Head of caudate nucleus (tissue), 42 donors: ENCODE results near the gene GSTT2B.
"Not testable (repeated sequence)": the region's sequence is repeated elsewhere in the genome, so short reads cannot be mapped to it uniquely, and the experiment has no call there.

Experiments used
- DNase-seq, 42 donors: peaks; one replicate each; pipeline versions ENCODE4 v3.0.0 to v3.0.0-alpha.2; 2020 to 2021; ENCODE audit warnings: mixed read lengths in 7 of 42
- intact Hi-C: fragments of 100-400 bp; cut with DNase I; formaldehyde crosslinking; loops from one replicate; pipeline ENCODE4 v1.15.0; 2022

The GSTT2B gene

DNA sequence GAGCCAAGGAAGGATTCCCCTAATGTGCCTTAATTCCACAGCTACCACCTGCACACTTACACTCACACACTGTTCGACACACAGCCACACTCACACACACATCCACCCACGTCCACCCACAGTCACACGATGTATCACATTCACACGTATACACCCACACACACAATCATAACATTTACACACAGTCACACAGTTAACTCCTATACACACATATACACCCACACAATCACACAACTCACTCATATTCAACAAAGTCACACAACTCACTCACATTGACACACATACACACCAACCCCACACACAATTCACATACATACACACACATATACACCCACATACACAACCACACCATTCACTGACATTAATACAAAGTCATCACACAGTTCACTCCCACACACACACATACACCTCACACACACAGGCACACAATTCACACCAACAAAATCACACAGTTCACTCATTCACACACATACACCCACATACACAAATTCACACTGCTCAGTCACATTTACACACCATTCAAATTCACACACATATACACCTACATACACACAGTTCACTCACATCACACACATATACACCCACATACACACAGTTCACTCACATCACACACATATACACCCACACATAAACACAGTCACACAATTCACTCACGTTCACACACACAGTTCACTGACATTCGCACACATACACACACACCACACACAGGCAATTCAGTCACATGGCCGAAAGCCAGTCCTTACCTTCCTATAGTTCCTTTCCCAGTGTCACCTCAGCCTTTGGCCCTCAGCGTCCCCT lies 6.6 kb downstream of the GSTT2B start:
- intact Hi-C loops = loop anchor here (10.0 kb wide), 1 partner anchor 570 kb away; no protein-coding TSS in a partner anchor
- DNase-seq = not testable (repeated sequence)

DNA sequence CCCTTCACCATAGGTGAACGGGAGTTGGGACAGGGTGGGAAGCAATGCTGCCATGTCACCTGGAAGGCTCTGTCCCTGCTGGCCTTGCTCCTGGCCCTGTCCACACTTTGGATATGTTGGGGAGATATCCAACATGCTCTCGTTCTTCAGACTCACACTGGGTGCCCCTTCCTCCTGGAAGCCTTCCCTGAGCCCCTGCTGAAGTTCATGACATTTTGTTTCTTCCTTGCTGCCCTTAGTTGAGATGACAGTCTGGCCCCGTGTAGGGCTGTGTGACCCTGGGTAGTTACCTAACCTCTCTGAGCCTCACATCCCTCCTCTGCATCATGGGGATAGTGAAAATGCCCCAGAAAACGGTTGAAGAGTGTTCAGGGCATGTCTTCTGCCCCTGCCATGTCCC lies 7.5 kb downstream of the GSTT2B start:
- DNase-seq = not testable (repeated sequence)
- intact Hi-C loops = loop anchor here (10.0 kb wide), 1 partner anchor 571 kb away; no protein-coding TSS in a partner anchor

DNA sequence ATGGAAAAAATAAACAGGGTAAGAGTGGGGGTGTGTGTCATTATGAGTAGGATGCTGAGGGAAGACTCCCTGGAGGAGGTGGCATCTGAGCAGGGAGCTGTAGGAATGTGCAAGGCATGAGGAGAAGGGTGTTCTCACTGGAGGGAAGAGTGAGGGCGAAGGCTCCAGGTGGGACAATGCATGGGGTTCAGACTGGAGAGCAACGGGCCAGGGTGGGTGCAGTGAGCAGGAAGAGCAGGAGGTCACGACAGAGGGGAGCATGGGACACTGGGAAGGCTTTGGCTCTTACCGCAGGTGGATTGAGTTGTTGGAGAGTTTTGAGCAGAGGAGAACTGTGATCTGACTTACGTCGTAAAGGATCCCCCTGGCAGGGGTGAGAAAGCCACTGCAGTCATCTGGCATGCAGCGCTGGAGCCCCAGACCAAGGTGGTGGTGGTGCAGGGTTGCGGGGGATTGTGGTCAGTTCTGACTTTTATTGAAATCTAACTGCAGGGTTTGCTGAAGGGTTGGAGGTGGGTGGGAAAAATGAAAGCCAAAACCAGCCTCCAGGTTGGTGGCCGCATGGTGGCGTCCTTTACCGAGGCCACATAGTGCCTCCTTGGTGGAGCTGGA lies 8.1 kb downstream of the GSTT2B start:
- intact Hi-C loops = loop anchor here (10.0 kb wide), 1 partner anchor 572 kb away; no protein-coding TSS in a partner anchor
- not testable (repeated sequence) for DNase-seq

DNA sequence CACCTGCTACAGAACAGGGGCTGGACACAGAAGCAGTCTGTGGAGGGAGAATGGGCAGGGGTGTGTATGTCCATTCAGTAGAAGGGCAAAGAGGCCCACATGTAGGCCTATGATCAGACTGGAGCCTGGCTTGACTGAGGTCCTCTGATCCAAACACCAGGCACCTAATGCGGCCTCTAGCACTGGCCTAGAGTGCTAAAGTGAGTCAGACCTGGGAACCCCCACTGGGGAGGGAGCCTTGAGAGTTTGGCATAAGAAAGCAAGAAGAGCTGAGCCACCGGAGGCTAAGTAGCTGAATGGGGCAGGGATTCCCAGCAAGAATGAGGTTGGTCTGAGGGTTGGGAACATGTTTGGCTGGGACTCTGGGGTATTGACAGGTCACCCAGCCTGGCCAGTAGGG lies 9.6 kb downstream of the GSTT2B start:
- intact Hi-C loops = loop anchor here (10.0 kb wide), 1 partner anchor 573 kb away; no protein-coding TSS in a partner anchor
- DNase-seq = not testable (repeated sequence)

DNA sequence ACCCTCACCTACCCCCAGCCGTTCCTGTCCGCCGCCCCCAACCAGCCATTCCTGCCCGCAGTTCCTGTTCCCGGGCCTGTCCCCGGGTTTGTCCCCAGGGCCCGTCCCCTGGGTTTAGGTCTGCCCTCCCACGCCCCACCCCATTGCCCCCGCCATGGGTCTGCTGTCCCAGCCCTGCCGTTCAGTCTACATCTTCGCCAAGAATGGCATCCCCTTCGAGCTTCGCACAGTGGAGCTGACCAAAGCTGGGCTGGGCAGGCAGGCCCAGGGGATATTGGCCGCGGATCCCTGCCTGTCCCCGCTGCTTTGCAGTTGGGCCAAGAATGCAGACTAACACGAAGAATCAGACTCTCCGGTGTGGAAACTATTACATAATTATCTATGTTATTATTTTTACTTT lies 11.2 kb downstream of the GSTT2B start:
- intact Hi-C loops = loop anchor here (10.0 kb wide), 1 partner anchor 575 kb away; no protein-coding TSS in a partner anchor
- not testable (repeated sequence) for DNase-seq

DNA sequence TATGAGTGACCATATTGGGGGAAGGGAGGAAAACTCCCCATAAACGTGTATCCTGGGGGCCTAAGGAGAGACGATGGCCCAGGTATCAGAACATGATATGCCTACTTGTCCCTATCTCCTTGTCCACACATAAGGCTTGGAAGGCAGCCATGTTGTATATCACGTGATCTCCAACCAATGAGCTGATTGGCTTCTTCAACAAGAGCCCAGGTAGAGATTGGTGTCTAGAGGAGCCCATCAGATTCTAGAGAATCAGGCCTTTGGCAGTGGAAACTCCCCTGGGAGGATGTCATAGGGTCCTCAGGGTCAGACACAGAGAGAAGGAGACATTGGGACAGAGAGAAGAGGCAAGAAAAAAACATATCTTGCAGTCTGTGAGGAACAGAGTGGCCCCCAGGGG lies 13.6 kb downstream of the GSTT2B start:
- DNase-seq, intact Hi-C loops: not testable (repeated sequence)

DNA sequence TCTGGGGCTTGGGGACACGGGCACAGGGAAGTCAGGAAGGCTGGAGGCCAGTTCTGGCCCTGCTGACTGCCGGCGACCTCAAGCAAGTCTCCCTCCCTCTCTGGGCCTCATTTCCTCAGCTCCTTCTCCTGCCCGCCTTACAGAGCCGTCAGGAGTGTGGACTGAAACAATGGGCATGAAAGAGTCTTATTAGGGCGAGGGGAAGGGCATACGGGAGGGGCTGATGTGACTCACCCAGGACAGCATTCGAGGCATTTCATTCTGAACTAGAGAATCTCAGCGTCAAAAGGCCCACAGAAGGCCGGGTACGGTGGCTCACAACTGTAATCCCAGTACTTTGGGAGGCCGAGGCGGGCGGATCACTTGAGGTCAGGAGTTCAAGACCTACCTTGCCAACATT lies 20.8 kb downstream of the GSTT2B start:
- intact Hi-C loops, DNase-seq: not testable (repeated sequence)

DNA sequence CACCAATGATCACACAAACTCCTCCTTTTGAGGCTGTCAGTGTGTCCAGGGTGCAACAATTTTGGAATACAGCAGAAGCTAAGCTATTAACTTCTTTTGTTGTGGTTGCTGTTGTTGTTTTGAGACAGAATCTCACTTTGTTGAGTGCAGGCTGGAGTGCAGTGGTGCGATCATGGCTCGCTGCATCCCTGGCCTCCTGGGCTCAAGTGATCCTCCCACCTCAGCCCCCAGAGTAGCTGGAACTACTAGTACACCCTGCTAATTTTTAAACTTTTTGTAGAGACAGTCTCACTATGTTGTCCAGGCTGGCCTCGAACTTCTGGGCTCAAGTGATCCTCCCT lies 22.0 kb downstream of the GSTT2B start:
- no peak for DNase-seq
- intact Hi-C loops = no loop called here

DNA sequence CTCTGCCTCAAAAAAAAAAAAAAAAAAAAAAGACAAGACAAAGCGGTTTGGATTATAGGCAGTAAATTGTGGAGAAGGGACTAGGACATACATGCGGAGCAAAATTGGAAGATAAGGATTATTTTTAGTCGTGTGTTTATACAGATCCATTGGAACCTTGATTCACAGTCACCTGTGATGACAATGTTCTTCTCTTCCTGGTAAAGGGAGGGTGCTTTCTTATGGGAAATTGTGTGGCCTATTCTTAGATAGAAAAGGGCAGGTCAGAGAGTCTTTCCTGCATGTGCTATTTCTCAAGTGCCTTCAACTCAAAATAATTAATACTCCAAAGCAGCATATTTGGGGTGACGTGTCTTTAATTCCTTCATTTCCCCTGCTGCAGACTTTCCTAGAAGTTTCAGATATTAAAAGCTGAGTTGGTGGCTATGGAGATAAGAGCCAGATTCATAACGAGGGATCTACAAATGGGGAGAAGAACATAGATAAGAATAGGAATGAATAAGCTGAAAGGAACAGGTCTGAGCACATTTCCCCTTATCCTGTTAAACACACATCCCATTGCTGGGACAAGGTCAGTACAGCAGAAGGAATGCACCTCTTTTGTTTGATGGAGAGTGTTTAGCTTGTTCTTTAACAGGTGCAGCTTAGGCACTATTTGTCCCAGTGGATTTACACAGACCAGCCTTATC lies 22.5 kb downstream of the GSTT2B start:
- no peak for DNase-seq
- intact Hi-C loops = no loop called here

DNA sequence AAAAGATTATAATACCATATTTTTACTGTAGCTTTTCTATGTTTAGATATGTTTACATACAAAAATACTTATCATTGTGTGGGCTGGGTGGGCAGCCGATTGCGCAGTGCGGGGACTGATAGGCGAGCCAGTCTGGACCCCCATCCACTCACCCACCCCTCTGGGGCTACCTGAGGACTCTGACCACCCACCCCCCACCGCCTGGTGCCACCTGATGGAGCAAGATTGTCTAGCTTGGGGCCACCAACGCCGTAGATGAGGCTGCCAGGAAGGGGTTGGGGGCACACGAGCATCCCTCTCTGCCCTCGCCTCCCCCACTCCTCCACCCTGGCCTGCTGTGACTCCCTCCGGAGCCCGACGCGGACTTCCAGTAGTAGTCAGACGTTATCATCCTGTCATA lies 34.4 kb downstream of the GSTT2B start:
- intact Hi-C loops = no loop called here
- DNase-seq = no peak

DNA sequence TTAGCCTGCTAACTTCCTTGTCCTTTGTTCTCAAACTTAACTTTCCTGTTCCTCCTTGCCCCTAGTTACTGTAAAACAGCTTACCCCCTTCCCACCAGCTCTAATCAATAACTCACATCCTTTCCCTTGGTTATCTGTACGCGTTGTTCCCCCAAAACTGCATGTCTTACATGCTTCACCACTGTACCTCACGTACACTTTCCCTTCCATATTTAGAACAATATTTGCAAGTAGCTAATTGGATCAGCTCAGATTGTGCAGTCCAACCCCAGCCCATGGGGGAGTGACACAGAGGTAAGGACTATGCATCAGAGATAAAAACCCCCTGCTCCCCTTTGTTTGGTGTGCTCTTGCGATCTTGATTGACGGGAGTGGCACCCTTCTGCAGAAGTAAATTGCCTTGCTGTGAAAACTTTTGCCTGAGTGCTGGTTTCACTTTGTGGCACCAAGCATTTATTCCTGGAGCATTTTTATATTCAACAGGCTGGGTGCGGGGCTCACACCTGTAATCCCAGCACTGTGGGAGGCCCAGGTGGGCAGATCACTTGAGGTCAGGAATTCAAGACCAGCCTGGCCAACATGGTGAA lies 35.9 kb downstream of the GSTT2B start:
- intact Hi-C loops = no loop called here
- DNase-seq = peak in 1 of 42 donors; percentile 26

DNA sequence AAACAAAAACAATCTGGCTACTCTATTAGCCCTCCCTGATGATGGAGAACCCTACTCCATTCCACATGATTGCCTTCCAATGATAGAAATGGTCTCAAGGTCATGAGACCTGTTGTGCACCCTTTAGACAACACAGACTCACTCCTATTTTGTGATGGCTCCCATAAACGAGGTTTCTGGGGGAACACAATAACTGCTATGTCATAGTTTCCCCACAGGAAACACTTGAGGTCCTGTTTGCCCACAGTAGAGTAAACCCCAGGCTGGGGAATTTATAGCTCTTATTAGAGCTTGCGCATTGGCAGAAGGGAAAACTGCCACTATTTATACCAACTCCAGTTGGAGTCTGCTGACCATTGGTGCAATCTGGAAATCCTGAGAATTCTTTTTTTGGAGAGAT lies 38.1 kb downstream of the GSTT2B start:
- intact Hi-C loops = no loop called here
- peak in 1 of 42 donors; percentile 12 for DNase-seq

DNA sequence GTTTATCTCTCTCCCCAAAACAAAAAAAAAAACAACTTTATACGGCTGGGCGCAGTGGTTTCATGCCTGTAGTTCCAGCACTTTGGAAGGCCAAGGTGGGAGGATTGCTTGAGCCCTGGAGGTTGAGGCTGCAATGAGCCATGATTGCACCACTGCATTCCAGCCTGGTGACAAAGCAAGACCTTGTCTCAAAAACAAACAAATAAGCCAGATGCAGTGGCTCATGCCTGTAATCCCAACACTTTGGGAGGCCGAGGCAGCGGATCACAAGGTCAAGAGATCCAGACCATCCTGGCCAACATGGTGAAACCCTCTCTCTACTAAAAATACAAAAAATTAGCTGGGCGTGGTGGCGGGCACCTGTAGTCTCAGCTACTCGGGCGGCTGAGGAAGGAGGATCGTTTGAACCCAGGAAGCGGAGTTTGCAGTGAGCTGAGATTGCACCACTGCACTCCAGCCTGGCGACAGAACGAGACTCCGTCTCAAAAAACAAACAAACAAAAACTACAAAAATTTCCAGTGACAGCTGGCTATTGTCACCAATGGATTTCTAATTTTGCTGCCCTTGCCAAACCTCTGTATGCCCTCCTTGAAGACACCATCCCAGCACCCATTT lies 39.3 kb downstream of the GSTT2B start:
- DNase-seq = peak in 1 of 42 donors; percentile 31
- intact Hi-C loops = not testable (repeated sequence)

DNA sequence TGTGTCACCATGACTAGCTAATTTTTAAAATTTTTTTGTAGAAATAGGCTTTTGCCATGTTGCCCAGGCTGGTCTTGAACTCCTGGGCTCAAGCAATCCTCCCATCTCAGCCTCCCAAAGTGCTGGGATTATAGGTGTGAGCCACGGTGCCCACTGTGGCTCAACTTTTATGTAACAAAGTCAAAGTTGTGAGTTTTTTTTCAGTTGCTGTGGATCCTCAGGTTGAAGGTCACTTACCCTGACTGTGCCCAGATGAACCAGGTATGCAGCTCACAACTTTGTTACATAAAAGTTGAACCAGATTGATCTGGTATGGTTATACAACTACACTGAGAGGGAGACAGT lies 40.8 kb downstream of the GSTT2B start:
- intact Hi-C loops, DNase-seq: not testable (repeated sequence)

DNA sequence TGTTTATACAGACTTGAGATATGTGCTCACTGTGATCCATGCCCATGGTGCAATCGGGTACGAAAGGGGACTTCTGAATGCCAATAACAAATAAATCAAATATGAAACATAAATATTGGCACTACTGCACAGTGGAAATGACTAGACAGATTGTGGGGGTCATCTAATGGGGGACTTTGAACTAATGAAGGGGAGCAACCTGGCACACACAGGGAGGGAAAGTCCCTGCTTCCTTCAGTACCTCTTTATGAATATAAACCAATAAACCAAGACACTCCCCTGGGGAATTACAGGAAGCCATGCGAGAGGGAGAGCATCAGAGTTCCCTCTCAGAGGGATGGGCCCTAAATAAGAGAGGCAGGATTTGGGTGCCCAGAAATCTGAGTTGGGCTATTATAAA lies 45.7 kb downstream of the GSTT2B start:
- DNase-seq = peak in 2 of 42 donors; percentile 4 to 27
- intact Hi-C loops = loop anchor here (10.0 kb wide), 1 partner anchor 60 kb away; the partner anchor contains the start of gene DDT

DNA sequence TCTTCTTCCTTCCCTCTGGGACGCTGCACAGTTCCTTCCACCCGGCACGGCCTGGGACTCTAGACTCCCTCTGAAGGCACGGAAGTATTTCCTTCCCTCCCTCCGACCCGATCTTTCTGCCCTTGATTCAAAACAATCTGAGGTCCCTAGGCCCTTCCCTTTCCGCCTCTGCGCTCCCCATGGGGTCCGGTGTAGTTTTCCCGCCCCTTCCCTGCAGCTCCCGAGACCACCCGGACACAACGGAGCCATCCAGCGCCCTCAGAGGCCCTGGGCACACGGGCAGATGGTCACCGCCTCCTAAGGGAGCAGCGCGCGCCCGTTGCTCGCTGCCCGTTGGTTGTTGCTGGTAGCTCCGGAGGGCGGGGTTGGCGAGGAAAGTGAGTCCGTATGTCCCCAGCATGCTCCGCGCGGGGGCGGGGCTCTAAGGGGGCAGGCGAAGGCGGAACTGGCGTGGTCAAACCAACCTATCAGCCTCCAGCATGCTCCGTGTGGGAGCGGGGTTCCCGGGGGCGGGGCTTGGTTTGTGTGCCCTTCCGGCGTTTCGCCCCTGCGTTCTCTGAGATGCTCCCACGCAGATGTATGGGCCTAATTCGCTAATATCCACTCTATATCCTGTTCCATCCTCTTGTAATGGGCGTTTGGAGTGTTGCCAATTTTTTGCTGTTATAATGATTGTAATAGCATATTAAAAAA lies 47.2 kb downstream of the GSTT2B start:
- intact Hi-C loops = loop anchor here (10.0 kb wide), 1 partner anchor 61 kb away; the partner anchor contains the start of gene DDT
- DNase-seq = peak; percentile 98 to 100 (median 100)

DNA sequence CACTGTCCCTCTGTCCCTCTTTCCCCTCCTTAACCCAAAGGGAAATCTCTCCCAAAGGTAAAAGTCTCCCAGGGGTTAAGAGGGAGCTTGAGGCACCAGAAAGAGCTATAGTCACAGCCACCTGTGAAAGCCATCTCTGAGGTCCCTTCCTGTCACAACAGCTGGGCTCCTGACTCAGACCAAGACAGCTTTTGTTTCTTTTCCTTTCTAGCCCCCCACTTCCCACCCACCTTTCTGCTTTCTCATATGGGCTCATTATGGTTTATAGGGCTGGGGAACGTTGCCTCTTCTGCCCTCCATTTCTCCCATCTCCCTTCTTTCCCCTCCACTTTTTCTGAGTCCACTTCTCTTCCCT lies 47.7 kb downstream of the GSTT2B start:
- no peak for DNase-seq
- intact Hi-C loops = loop anchor here (10.0 kb wide), 1 partner anchor 62 kb away; the partner anchor contains the start of gene DDT

DNA sequence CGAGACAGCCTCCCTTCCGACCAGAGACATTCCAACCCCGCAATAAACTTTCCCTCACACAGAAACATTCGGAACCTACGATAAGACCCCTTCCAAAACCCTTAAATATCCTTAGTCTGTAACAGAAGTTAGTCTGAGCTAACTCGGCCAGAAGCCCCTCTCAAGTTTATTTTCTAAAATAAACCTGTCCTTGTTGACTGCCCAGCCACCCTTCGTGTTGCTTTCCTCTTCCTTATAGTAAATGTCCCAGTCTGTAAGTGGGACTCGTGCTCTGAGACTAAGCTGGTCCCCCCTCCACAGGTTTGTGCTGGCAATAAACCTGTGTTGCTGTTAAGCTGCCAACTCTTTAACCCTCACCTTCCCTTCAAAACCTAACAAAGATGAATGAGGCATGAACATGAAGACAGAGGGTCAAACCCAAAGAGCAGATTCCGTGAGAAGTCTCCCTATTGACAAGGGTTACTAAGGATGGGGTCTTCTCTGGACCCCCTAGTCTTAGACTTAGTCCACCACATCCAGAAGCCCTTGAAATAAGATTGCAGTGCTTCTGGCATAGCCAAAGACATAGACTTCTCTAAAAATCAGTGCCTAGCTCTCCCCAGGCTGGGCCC lies 48.6 kb downstream of the GSTT2B start:
- intact Hi-C loops = loop anchor here (10.0 kb wide), 1 partner anchor 62 kb away; the partner anchor contains the start of gene DDT
- DNase-seq = peak in 2 of 42 donors; percentile 14 to 33
